ENCODE results near the gene PPP1R36. TPM values are rescaled to one million over a fixed set of nuclear protein-coding genes. Genes with fewer than 3 reads are reported as not detected.

The PPP1R36 gene
- total and polyA plus RNA-seq, 2 donors (not counting 3 experiments of a cell fraction or from before 2014, with no cell fraction given), result 0.28 to 0.60 TPM

DNA sequence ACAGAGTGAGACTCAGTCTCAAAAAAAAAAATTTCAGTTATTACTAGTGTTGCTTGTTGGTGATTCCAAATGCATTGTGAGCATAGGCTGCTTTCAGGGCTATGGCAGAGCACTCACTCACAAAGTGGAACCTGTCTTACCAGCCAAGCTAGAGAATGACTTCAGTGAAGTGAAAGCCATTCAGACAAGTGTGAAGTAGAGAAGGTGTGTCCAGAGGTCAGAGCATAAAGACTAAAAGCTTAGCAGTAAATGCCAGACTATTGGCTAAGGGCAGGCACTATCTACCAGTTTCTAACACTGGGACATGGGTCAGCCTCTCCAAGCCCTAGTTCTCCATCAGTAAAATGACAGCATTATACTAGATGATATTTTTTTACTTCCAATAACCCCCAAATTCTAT is 12.7 kb downstream of the PPP1R36 start:
- intact Hi-C loops (cut with micrococcal nuclease), result no loop called here
- no peaks in the 10 kb centered on the region for H3K36me3 ChIP-seq (ENCODE audit: control insufficient read depth in 2 of 2, extremely low read depth in 1 of 2, insufficient read depth in 2 of 2, low read length in 2 of 2)
- no peak for DNase-seq (ENCODE audit: low read depth, low spot score)
- H2AFZ ChIP-seq (ENCODE audit: low read depth, low read length), result no peak overlapping the region
- no TSS peak for BruUV-seq (replicated peaks)
- ChIA-PET POLR2A (no interaction called here), CTCF (no interaction called here)
- no peaks in the 10 kb centered on the region for H3K79me2 ChIP-seq (ENCODE audit: control insufficient read depth, insufficient read depth, low read length)
- no peaks in the 10 kb centered on the region for H3K9me3 ChIP-seq (replicated peaks; ENCODE audit: control insufficient read depth, insufficient read depth, low read length)
- no peak overlapping the region for H3K27ac ChIP-seq (ENCODE audit: insufficient read depth, low read depth, low read length)
- dilution Hi-C loops (cut with MboI; ENCODE audit: extremely low pct_ligation_motif_present, low sequenced_read_pairs), result no loop called here
- no peaks in the 10 kb centered on the region for H3K27me3 ChIP-seq (ENCODE audit: control insufficient read depth in 2 of 2, insufficient read depth in 2 of 2, low read length in 2 of 2)
- H3K9me1 ChIP-seq (replicated peaks; ENCODE audit: control insufficient read depth, extremely low read depth, insufficient read depth, low read length), result no peaks in the 10 kb centered on the region
- no peak for FAIRE-seq
- no peak overlapping the region for H3K9ac ChIP-seq (replicated peaks; ENCODE audit: extremely low read depth, insufficient read depth, low read length)
- H4K20me1 ChIP-seq (replicated peaks; ENCODE audit: control insufficient read depth, extremely low read depth, insufficient read depth, low read length), result no peaks in the 10 kb centered on the region
- peaks cover 14% of the 10 kb centered on the region for H3K4me1 ChIP-seq (ENCODE audit: control insufficient read depth, extremely low read depth, insufficient read depth, low read length)
- H3K4me2 ChIP-seq (ENCODE audit: insufficient read depth, low read length), result no peak overlapping the region
- TF ChIP-seq GATA2 (IDR thresholded peaks at IDR 0.05; ENCODE audit: insufficient read depth, insufficient read length, low read depth, low read length), result no peak
- no peak for TF ChIP-seq MYC (IDR thresholded peaks at IDR 0.05; ENCODE audit: low read depth, low read length)
- TF ChIP-seq, protein P1, sequence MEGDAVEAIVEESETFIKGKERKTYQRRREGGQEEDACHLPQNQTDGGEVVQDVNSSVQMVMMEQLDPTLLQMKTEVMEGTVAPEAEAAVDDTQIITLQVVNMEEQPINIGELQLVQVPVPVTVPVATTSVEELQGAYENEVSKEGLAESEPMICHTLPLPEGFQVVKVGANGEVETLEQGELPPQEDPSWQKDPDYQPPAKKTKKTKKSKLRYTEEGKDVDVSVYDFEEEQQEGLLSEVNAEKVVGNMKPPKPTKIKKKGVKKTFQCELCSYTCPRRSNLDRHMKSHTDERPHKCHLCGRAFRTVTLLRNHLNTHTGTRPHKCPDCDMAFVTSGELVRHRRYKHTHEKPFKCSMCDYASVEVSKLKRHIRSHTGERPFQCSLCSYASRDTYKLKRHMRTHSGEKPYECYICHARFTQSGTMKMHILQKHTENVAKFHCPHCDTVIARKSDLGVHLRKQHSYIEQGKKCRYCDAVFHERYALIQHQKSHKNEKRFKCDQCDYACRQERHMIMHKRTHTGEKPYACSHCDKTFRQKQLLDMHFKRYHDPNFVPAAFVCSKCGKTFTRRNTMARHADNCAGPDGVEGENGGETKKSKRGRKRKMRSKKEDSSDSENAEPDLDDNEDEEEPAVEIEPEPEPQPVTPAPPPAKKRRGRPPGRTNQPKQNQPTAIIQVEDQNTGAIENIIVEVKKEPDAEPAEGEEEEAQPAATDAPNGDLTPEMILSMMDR (IDR thresholded peaks at IDR 0.05; ENCODE audit: extremely low read depth in 1 of 2, insufficient read depth in 1 of 2, low read depth in 1 of 2, low read length in 2 of 2), result no peak
- no peak for TF ChIP-seq EZH2 (IDR thresholded peaks at IDR 0.05; ENCODE audit: borderline replicate concordance, low read depth, low read length, severe bottlenecking)
- TF ChIP-seq POLR2AphosphoS5 (IDR thresholded peaks at IDR 0.05; ENCODE audit: insufficient read depth, low read depth, low read length), result no peak
- TF ChIP-seq, protein P2, sequence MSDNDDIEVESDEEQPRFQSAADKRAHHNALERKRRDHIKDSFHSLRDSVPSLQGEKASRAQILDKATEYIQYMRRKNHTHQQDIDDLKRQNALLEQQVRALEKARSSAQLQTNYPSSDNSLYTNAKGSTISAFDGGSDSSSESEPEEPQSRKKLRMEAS (IDR thresholded peaks at IDR 0.05; ENCODE audit: insufficient read depth, insufficient read length), result no peak
- no peak for TF ChIP-seq POLR2A (IDR thresholded peaks at IDR 0.05; ENCODE audit: low read depth, low read length)
- TF ChIP-seq JUN (IDR thresholded peaks at IDR 0.05; ENCODE audit: borderline replicate concordance, insufficient read depth, insufficient read length, low read depth), result no peak
- TF ChIP-seq FOS (IDR thresholded peaks at IDR 0.05; ENCODE audit: borderline replicate concordance, insufficient read depth, low read length), result no peak
- no peak overlapping the region for H3K4me3 ChIP-seq (replicated peaks in 1 of 3; ENCODE audit: insufficient read depth in 1 of 3, low read depth in 1 of 3, low read length in 3 of 3)
